GM12878 (cell line): ENCODE results near the gene CCR3. TPM values are rescaled to one million over a fixed set of nuclear protein-coding genes. Genes with fewer than 3 reads are reported as not detected.

ENCODE experiments used
- ATF3 ChIP-seq: IDR thresholded peaks from 2 replicates; pipeline ENCODE4 v1.6.1; 2011; ENCODE audit warnings: low read depth, mild to moderate bottlenecking, low read length, moderate library complexity, borderline replicate concordance; ENCODE audit errors: extremely low read depth
- CHD1 ChIP-seq: IDR thresholded peaks from 2 replicates; pipeline ENCODE4 v1.6.1; 2012; ENCODE audit warnings: low read depth, low read length, improper control_type of control experiment
- CREM ChIP-seq: IDR thresholded peaks from 2 replicates; pipeline ENCODE4 v1.6.1; 2014; ENCODE audit warnings: antibody characterized with exemption, low read depth
- EP300 ChIP-seq, 2 experiments: fragments of 150-350 bp in 1 of 2; IDR thresholded peaks; 2 replicates each; pipeline ENCODE4 v1.6.1; 2011 to 2012; ENCODE audit warnings: low read depth in 2 of 2, low read length in 2 of 2, borderline replicate concordance in 1 of 2, improper control_type of control experiment in 1 of 2, inconsistent platforms in 1 of 2; ENCODE audit not compliant: control insufficient read depth in 1 of 2
- GABPA ChIP-seq: IDR thresholded peaks from 2 replicates; pipeline ENCODE4 v1.6.1; 2014; ENCODE audit warnings: antibody characterized with exemption, low read depth, mild to moderate bottlenecking, inconsistent platforms
- IRF4 ChIP-seq: IDR thresholded peaks from 2 replicates; pipeline ENCODE4 v1.6.1; 2011; ENCODE audit warnings: low read depth, low read length
- IRF5 ChIP-seq: fragments of 450-650 bp; IDR thresholded peaks from 2 replicates; pipeline ENCODE4 v1.6.1; 2017; ENCODE audit warnings: borderline replicate concordance
- JUNB ChIP-seq: IDR thresholded peaks from 2 replicates; pipeline ENCODE4 v1.6.1; 2016; ENCODE audit warnings: antibody characterized with exemption, mild to moderate bottlenecking
- LARP7 ChIP-seq: fragments of 450-650 bp; IDR thresholded peaks from 2 replicates; pipeline ENCODE4 v1.6.1; 2017; ENCODE audit warnings: mild to moderate bottlenecking
- MYC ChIP-seq: IDR thresholded peaks from 2 replicates; pipeline ENCODE4 v1.6.1; 2011; ENCODE audit warnings: mild to moderate bottlenecking, low read length, moderate library complexity, inconsistent platforms; ENCODE audit not compliant: insufficient read depth, insufficient replicate concordance, insufficient read length, severe bottlenecking
- NFYB ChIP-seq: IDR thresholded peaks from 2 replicates; pipeline ENCODE4 v1.6.1; 2011; ENCODE audit warnings: low read depth, mild to moderate bottlenecking, low read length, improper control_type of control experiment, moderate library complexity; ENCODE audit not compliant: insufficient read depth
- NRF1 ChIP-seq: conservative IDR thresholded peaks from 2 replicates; pipeline ENCODE4 v1.6.1; 2011; ENCODE audit warnings: mild to moderate bottlenecking, low read depth, low read length, improper control_type of control experiment
- PAX5 ChIP-seq: IDR thresholded peaks from 2 replicates; pipeline ENCODE4 v1.6.1; 2011; ENCODE audit warnings: low read depth, low read length, borderline replicate concordance
- PAX8 ChIP-seq: fragments of 450-650 bp; IDR thresholded peaks from 2 replicates; pipeline ENCODE4 v1.6.1; 2017; ENCODE audit warnings: mild to moderate bottlenecking, moderate library complexity
- RBBP5 ChIP-seq: fragments of 200-600 bp; sonication (generic); conservative IDR thresholded peaks from 2 replicates; pipeline ENCODE4 v1.6.1; 2016
- REST ChIP-seq: IDR thresholded peaks from 2 replicates; pipeline ENCODE4 v1.6.1; 2012; ENCODE audit warnings: mild to moderate bottlenecking, low read depth, low read length
- RUNX3 ChIP-seq: IDR thresholded peaks from 2 replicates; pipeline ENCODE4 v1.6.1; 2012; ENCODE audit warnings: low read length, inconsistent platforms
- SMAD5 ChIP-seq: IDR thresholded peaks from 2 replicates; pipeline ENCODE4 v1.6.1; 2016; ENCODE audit warnings: antibody characterized with exemption, low read depth
- TCF3 ChIP-seq: IDR thresholded peaks from 2 replicates; pipeline ENCODE4 v1.6.1; 2012; ENCODE audit warnings: low read depth, mild to moderate bottlenecking, low read length, borderline replicate concordance; ENCODE audit not compliant: insufficient read depth
- ZBTB40 ChIP-seq: fragments of 450-650 bp; IDR thresholded peaks from 2 replicates; pipeline ENCODE4 v1.6.1; 2016; ENCODE audit warnings: mild to moderate bottlenecking, moderate library complexity, borderline replicate concordance
- ZNF24 ChIP-seq: fragments of 450-650 bp; IDR thresholded peaks from 2 replicates; pipeline ENCODE4 v1.6.1; 2017; ENCODE audit warnings: antibody characterized with exemption, mild to moderate bottlenecking
- polyA plus RNA-seq, 11 experiments: library from polyadenylated mRNA; depleted of rRNA in 4 of 11; unstranded in 6 of 11; stranded (reverse) in 5 of 11; fragments of >200 nt; fragmentation: Nextera tagmentation in 4 of 11; fragmentation: Illumina TruSeq in 1 of 11; extraction: Ambion mirVana in 4 of 11; extraction: Trizol in 1 of 11; gene quantifications; 1 replicate in 1 of 11; 2 replicates in 10 of 11; pipeline versions ENCODE4 v1.2.1 to v1.2.3, GENCODE V29; 2011 to 2016; ENCODE audit warnings: inconsistent platforms in 2 of 11, missing spikeins in 2 of 11, low read depth in 1 of 11
- total RNA-seq, 4 experiments: library from RNA; depleted of rRNA in 3 of 4; stranded (reverse); fragments of >200 nt in 3 of 4; fragmentation: Illumina TruSeq in 1 of 4; extraction: Trizol in 1 of 4; gene quantifications; 2 replicates each; pipeline versions ENCODE4 v1.2.1 to v1.2.3, GENCODE V29; 2013 to 2021

CCR3 gene
- total and polyA plus RNA-seq, 10 of the 15 experiments (the other 5 are each of a cell fraction or from before 2014, with no cell fraction given): 0.13 to 0.78 (median 0.41) TPM; not detected in 1

- TF ChIP-seq ZBTB40 (no peak), ZNF24 (no peak), CREM (peak; percentile 44; the same call in 1 of the 2 replicates), RBBP5 (no peak), NRF1 (no peak), JUNB (peak; percentile 79), PAX8 (no peak), RUNX3 (peak; percentile 52; the same call in 1 of the 2 replicates), CHD1 (no peak), IRF5 (no peak), NFYB (no peak), IRF4 (peak; percentile 51; the same call in 1 of the 2 replicates), REST (no peak), SMAD5 (no peak), ATF3 (no peak), PAX5 (peak; percentile 44; the same call in 1 of the 2 replicates), TCF3 (0 out of 2 replicates have a peak, but pooled peaks have one; percentile 54), GABPA (no peak), EP300 (IDR thresholded peaks at IDR 0.05; ENCODE audit: borderline replicate concordance in 1 of 2, control insufficient read depth in 1 of 2, low read depth in 2 of 2, low read length in 2 of 2) (peak; percentile 45 to 52; a peak in 2 of 4 replicates), LARP7 (no peak), MYC (no peak)
Measured at GRCh38 chr3:46293991-46294833, 52.0 kb downstream of the CCR3 start (continued).
